Kidney epithelial cell (primary cell): ENCODE results near the gene YOD1. TPM values are rescaled to one million over a fixed set of nuclear protein-coding genes. Genes with fewer than 3 reads are reported as not detected.
"Not testable (repeated sequence)": the region's sequence is repeated elsewhere in the genome, so short reads cannot be mapped to it uniquely, and the experiment has no call there.

Source experiments
- DNase-seq: peaks from one replicate; pipeline ENCODE4 v3.0.0-alpha.2; 2010; ENCODE audit warnings: low read depth
- H3K27me3 ChIP-seq: 2 replicates; pipeline ENCODE4 v1.6.0; 2011; ENCODE audit warnings: low read length; ENCODE audit not compliant: control insufficient read depth, insufficient read depth
- H3K36me3 ChIP-seq: 2 replicates; pipeline ENCODE4 v1.5.1; 2011; ENCODE audit warnings: low read length; ENCODE audit not compliant: control insufficient read depth, insufficient read depth
- H3K4me3 ChIP-seq: 2 replicates; pipeline ENCODE4 v1.5.1; 2011; ENCODE audit warnings: low read depth, mild to moderate bottlenecking, control low read depth, low read length
- CTCF ChIP-seq: IDR thresholded peaks from 2 replicates; pipeline ENCODE4 v1.5.1; 2011; ENCODE audit warnings: mild to moderate bottlenecking, moderate library complexity, low read length, control low read depth, inconsistent platforms; ENCODE audit not compliant: insufficient read depth, poor library complexity, severe bottlenecking
- total RNA-seq: library from RNA; depleted of rRNA; stranded (reverse); fragments of >200 nt; gene quantifications from 2 replicates; pipeline ENCODE4 v1.2.3, GENCODE V29; 2015

The YOD1 gene
- total RNA-seq, 1 donor from 2014 or later = 7.9 TPM

- no peak for DNase-seq
- Histone ChIP-seq H3K36me3 (peaks cover 2% of the 10 kb centered on the region), H3K4me3 (no peak overlapping the region), H3K27me3 (no peaks in the 10 kb centered on the region)
- TF ChIP-seq CTCF = no peak
Observed at GRCh38 chr1:207045453-207045852, 5.6 kb downstream of the YOD1 start.

GRCh38 chr1:207041397-207041796, 9.6 kb downstream of the YOD1 start:
- not testable (repeated sequence) for DNase-seq, H3K4me3 ChIP-seq, H3K36me3 ChIP-seq, H3K27me3 ChIP-seq

GRCh38 chr1:207040181-207040533, 10.9 kb downstream of the YOD1 start:
- H3K27me3 ChIP-seq = no peaks in the 10 kb centered on the region
- H3K36me3 ChIP-seq = no peaks in the 10 kb centered on the region
- TF ChIP-seq CTCF = no peak
- H3K4me3 ChIP-seq = no peak overlapping the region
- DNase-seq = no peak

GRCh38 chr1:207039380-207040180, 11.4 kb downstream of the YOD1 start:
- H3K36me3 ChIP-seq = no peaks in the 10 kb centered on the region
- no peak overlapping the region for H3K4me3 ChIP-seq
- no peak for TF ChIP-seq CTCF
- DNase-seq = no peak
- H3K27me3 ChIP-seq = no peaks in the 10 kb centered on the region

GRCh38 chr1:207036865-207037264, 14.1 kb downstream of the YOD1 start:
- Histone ChIP-seq H3K4me3 (no peak overlapping the region), H3K27me3 (no peaks in the 10 kb centered on the region), H3K36me3 (no peaks in the 10 kb centered on the region)
- no peak for DNase-seq
- no peak for TF ChIP-seq CTCF

GRCh38 chr1:207035877-207036551, 15.0 kb downstream of the YOD1 start:
- no peaks in the 10 kb centered on the region for H3K36me3 ChIP-seq

More at GRCh38 chr1:207035877-207036551, 15.0 kb downstream of the YOD1 start:
- no peak overlapping the region for H3K4me3 ChIP-seq
- H3K27me3 ChIP-seq = no peaks in the 10 kb centered on the region
- DNase-seq = no peak
- no peak for TF ChIP-seq CTCF
